Natural killer cell (primary cell): ENCODE measurements around the gene NUDT10. TPM values are rescaled to one million over a fixed set of nuclear protein-coding genes. Genes with fewer than 3 reads are reported as not detected.

Source experiments
- ATAC-seq, 3 donors: fragments of 150-1000 bp in 2 of 3; fragments of 200-7000 bp in 1 of 3; cut with Tn5 transposase; 1 replicate in 1 of 3; 2 replicates in 2 of 3; pipeline ENCODE4 v1.10.0; 2021; ENCODE audit warnings: mild to moderate bottlenecking in 2 of 3, moderate library complexity in 2 of 3
- DNase-seq, 2 donors: peaks; one replicate each; pipeline versions ENCODE4 v3.0.0 to v3.0.0-alpha.2; 2013 to 2021; ENCODE audit warnings: mixed read lengths in 1 of 2
- H3K27ac ChIP-seq: one replicate; pipeline ENCODE4 v1.5.1; 2013; ENCODE audit warnings: mild to moderate bottlenecking, low read length
- H3K27me3 ChIP-seq: one replicate; pipeline ENCODE4 v1.6.1; 2013; ENCODE audit warnings: low read length; ENCODE audit not compliant: control insufficient read depth, insufficient read depth
- H3K36me3 ChIP-seq: one replicate; pipeline ENCODE4 v1.6.1; 2013; ENCODE audit warnings: low read length; ENCODE audit not compliant: control insufficient read depth, insufficient read depth
- H3K4me1 ChIP-seq: one replicate; pipeline ENCODE4 v1.6.1; 2013; ENCODE audit warnings: low read length; ENCODE audit not compliant: control insufficient read depth, insufficient read depth
- H3K4me3 ChIP-seq: one replicate; pipeline ENCODE4 v1.5.1; 2013; ENCODE audit warnings: low read length
- H3K9me3 ChIP-seq: one replicate; pipeline ENCODE4 v1.6.1; 2013; ENCODE audit warnings: low read length; ENCODE audit not compliant: control insufficient read depth, insufficient read depth
- H3K27ac Mint-ChIP-seq, 2 donors: one replicate each; pipeline ENCODE4 v1.8.0; 2022; ENCODE audit warnings: mild to moderate bottlenecking in 2 of 2, mixed read lengths in 2 of 2, moderate library complexity in 1 of 2
- H3K27me3 Mint-ChIP-seq, 2 donors: one replicate each; pipeline ENCODE4 v1.8.0; 2022; ENCODE audit warnings: low read depth in 2 of 2, mixed read lengths in 2 of 2
- H3K36me3 Mint-ChIP-seq: one replicate; pipeline ENCODE4 v1.8.0; 2022; ENCODE audit warnings: mixed read lengths
- H3K4me1 Mint-ChIP-seq, 2 donors: one replicate each; pipeline ENCODE4 v1.8.0; 2022; ENCODE audit warnings: mixed read lengths in 2 of 2
- H3K4me3 Mint-ChIP-seq: one replicate; pipeline ENCODE4 v1.8.0; 2022; ENCODE audit warnings: mild to moderate bottlenecking, moderate library complexity, mixed read lengths
- H3K9me3 Mint-ChIP-seq, 2 donors: one replicate each; pipeline ENCODE4 v1.8.0; 2022; ENCODE audit warnings: mixed read lengths in 2 of 2
- WGBS: methylation state at CpG from one replicate; pipeline ENCODE4 v1.1.7; 2013; ENCODE audit warnings: missing lambda C conversion rate; ENCODE audit not compliant: insufficient coverage; 5-methylcytosine and 5-hydroxymethylcytosine counted together
- intact Hi-C: fragments of 100-400 bp; cut with micrococcal nuclease; formaldehyde crosslinking; loops from one replicate; pipeline ENCODE4 v1.14.2; 2022
- total RNA-seq, 4 donors: library from RNA; stranded (reverse); fragments of 120-200 nt in 1 of 4; gene quantifications; one replicate each; pipeline versions ENCODE4 v1.2.3 to v1.2.4, GENCODE V29; 2013 to 2022
- TF ChIP-seq, protein P1 (sequence below): fragments of 200-600 bp; IDR thresholded peaks from one replicate; pipeline ENCODE4 v1.8.0; 2022; ENCODE audit warnings: antibody characterized with exemption

NUDT10 gene
- total RNA-seq, 3 donors from 2014 or later (not counting 1 experiment from before 2014, with no cell fraction given), result 0.40 to 0.61 TPM; not detected in 1

DNA sequence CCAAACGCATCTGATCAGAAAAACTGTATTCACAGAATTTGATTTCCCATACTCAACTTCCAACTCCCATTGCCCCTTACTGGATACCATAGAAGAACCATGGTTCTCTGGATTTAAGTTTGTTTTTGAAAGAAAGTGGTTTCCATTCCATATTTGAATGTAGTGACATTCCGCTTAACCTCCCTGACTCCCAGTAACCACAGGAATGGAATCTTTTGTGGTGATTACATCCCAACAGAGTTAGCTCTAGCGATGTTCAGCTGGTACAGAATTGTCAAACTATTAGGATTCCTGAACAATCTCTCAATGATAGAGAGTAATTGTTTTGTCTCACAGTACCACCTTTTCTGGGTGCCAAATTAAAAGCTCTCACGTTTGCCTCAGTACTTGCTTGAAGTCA lies 1.7 kb downstream of the NUDT10 start:
- H3K4me3 ChIP-seq, result no peak overlapping the region
- no peaks in the 10 kb centered on the region for H3K27me3 ChIP-seq
- Mint-ChIP-seq H3K36me3 (no peaks in the 10 kb centered on the region), H3K9me3 (no peaks in the 10 kb centered on the region), H3K27me3 (no peaks in the 10 kb centered on the region), H3K4me1 (no peaks in the 10 kb centered on the region), H3K4me3 (peak overlapping the region; percentile 70), H3K27ac (peak overlapping the region in 1 of 2 donors; percentile 23)
- no peaks in the 10 kb centered on the region for H3K9me3 ChIP-seq
- no peak overlapping the region for H3K27ac ChIP-seq
- H3K4me1 ChIP-seq, result no peaks in the 10 kb centered on the region
- intact Hi-C loops, result no loop called here
- TF ChIP-seq, protein P1, sequence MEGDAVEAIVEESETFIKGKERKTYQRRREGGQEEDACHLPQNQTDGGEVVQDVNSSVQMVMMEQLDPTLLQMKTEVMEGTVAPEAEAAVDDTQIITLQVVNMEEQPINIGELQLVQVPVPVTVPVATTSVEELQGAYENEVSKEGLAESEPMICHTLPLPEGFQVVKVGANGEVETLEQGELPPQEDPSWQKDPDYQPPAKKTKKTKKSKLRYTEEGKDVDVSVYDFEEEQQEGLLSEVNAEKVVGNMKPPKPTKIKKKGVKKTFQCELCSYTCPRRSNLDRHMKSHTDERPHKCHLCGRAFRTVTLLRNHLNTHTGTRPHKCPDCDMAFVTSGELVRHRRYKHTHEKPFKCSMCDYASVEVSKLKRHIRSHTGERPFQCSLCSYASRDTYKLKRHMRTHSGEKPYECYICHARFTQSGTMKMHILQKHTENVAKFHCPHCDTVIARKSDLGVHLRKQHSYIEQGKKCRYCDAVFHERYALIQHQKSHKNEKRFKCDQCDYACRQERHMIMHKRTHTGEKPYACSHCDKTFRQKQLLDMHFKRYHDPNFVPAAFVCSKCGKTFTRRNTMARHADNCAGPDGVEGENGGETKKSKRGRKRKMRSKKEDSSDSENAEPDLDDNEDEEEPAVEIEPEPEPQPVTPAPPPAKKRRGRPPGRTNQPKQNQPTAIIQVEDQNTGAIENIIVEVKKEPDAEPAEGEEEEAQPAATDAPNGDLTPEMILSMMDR, result no peak
- no peak for ATAC-seq
- H3K36me3 ChIP-seq, result no peaks in the 10 kb centered on the region
- 80% methylated on average over 1 of the region's 4 CpGs for WGBS
- DNase-seq, result no peak

DNA sequence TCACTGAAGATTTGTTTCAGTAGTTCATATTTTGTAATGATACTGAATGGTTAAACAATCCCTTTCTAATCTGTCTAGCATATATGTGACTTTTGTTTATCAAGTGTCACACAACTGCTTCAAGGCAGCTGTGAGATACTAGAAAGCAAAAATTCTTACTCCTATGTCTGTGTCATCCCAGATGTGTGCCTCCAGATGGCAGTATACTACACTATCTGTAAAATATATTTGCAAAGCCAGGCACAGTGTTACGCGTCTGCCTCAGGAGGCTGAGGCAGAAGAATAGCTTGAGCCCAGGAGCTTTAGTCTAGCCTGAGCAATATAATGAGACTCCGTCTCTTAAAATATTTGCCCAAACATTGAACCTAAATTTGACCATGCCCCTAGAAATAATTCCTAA lies 4.0 kb downstream of the NUDT10 start:
- H3K36me3 Mint-ChIP-seq, result no peaks in the 10 kb centered on the region
- DNase-seq, result peak in 1 of 2 donors; percentile 57
- WGBS, result 39% methylated on average over 2 of the region's 3 CpGs

DNA sequence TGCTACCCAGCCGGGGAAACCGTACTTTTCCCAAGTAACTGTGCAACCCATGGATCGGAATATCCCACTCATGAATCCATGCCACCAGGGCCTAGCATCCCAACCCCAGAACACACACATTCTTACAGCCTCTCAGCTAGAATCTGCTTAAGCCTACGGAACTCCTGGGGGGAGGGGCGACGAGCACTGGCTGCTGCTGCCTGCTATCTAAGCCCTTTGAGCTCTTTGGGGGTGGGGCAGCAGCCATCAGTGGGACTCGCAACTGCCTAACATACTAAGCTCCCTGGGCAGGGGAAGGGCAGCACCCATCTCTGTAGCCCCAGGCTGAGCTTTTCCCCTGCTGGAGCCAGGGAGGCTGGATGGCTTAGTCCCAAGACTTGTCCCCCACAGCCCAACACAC lies 28.6 kb downstream of the NUDT10 start:
- peaks cover 8% of the 10 kb centered on the region in 2 donors for H3K27me3 Mint-ChIP-seq
- TF ChIP-seq, protein P1, result no peak
- no peaks in the 10 kb centered on the region for H3K4me1 Mint-ChIP-seq
- DNase-seq, result no peak
- Histone ChIP-seq H3K36me3 (no peaks in the 10 kb centered on the region), H3K27me3 (no peaks in the 10 kb centered on the region), H3K4me1 (no peaks in the 10 kb centered on the region), H3K4me3 (no peak overlapping the region), H3K27ac (no peak overlapping the region), H3K9me3 (no peaks in the 10 kb centered on the region)
- no peak for ATAC-seq
- peaks cover 0 to 9% of the 10 kb centered on the region in 2 donors for H3K9me3 Mint-ChIP-seq
- no peaks in the 10 kb centered on the region for H3K36me3 Mint-ChIP-seq
- no peak overlapping the region for H3K27ac Mint-ChIP-seq
- H3K4me3 Mint-ChIP-seq, result no peak overlapping the region
- intact Hi-C loops, result no loop called here
- WGBS, result 96% methylated on average over 7 of the region's 7 CpGs

More for the DNA sequence above, 4.0 kb downstream of the NUDT10 start:
- TF ChIP-seq, protein P1, result peak; percentile 39
- Mint-ChIP-seq H3K27me3 (no peaks in the 10 kb centered on the region), H3K4me1 (no peaks in the 10 kb centered on the region), H3K9me3 (no peaks in the 10 kb centered on the region), H3K27ac (no peak overlapping the region), H3K4me3 (no peak overlapping the region)
- ATAC-seq, result peak; percentile 48 to 72 (median 52)
- Histone ChIP-seq H3K4me1 (no peaks in the 10 kb centered on the region), H3K9me3 (no peaks in the 10 kb centered on the region), H3K4me3 (no peak overlapping the region), H3K27ac (no peak overlapping the region), H3K27me3 (no peaks in the 10 kb centered on the region), H3K36me3 (no peaks in the 10 kb centered on the region)
- intact Hi-C loops, result loop anchor here (1.0 to 2.0 kb wide), 2 partner anchors 84 to 125 kb away; no protein-coding TSS in a partner anchor

DNA sequence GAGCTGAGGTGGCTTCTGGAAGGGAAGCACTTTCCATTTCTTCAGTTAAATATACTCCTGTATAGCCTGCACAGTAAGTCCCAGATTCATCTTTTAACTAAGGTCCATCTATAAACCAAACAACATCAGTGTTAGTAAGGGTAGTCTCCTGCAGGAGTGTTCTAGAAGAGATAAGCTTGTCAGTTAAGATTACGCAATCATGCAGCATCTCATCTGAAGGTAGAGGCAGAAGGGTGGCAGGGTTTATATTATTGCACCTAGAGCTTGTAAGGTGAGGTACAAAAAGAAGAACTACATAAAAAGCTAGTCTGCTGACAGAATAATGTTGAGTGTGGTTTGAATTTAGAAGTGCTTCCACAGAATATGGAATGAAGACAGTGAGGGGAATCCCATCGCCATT lies 44.0 kb downstream of the NUDT10 start:
- Histone ChIP-seq H3K27ac (no peak overlapping the region), H3K4me3 (no peak overlapping the region), H3K9me3 (no peaks in the 10 kb centered on the region), H3K27me3 (no peaks in the 10 kb centered on the region), H3K4me1 (no peaks in the 10 kb centered on the region), H3K36me3 (no peaks in the 10 kb centered on the region)
- TF ChIP-seq, protein P1, result no peak
- 88% methylated on average over 2 of the region's 2 CpGs for WGBS
- intact Hi-C loops, result no loop called here
- DNase-seq, result no peak
- H3K4me1 Mint-ChIP-seq, result no peaks in the 10 kb centered on the region
- no peak for ATAC-seq
- no peak overlapping the region for H3K4me3 Mint-ChIP-seq
- peaks cover 2 to 38% of the 10 kb centered on the region in 2 donors for H3K27me3 Mint-ChIP-seq
- no peak overlapping the region for H3K27ac Mint-ChIP-seq
- H3K36me3 Mint-ChIP-seq, result no peaks in the 10 kb centered on the region
- no peaks in the 10 kb centered on the region for H3K9me3 Mint-ChIP-seq
